Measurements from ENCODE around the gene RAMP2. TPM values are rescaled to one million over a fixed set of nuclear protein-coding genes. Genes with fewer than 3 reads are reported as not detected.
A peak's percentile ranks its signal among the peaks of the same experiment; 100 is the strongest.
"Not testable (repeated sequence)": the region's sequence is repeated elsewhere in the genome, so short reads cannot be mapped to it uniquely, and the experiment has no call there.

Gene RAMP2
- total RNA-seq, 4 donors from 2014 or later = 6.1 to 88.0 (median 23.4) TPM

DNA sequence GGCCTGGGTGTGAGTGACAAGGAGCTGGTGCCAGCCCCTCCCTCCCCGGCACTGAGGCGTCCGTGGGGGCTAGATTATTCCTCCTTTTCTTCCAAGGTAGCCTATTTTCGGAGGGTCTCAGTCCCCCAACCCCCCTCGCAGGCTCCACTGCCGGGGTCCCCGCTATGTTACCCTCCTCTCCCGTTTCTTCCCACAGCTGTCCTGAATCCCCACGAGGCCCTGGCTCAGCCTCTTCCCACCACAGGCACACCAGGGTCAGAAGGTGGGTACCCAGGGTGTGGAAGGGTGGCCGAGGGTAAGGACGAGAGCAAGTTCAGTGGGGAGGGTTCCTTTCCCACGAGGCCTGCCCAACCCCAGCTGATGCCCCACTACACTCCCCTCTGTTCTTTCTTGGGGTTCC, 611 bp downstream of the RAMP2 start:
- in situ Hi-C loops (cut with MboI; ENCODE audit: low pct_ligation_motif_present in 1 of 4, low pct_unique_long_range_greater_than_20kb in 1 of 4, low sequenced_read_pairs in 3 of 4) (no loop called here), intact Hi-C loops (cut with DNase I; ENCODE audit: low total_unique reads) (loop anchor here (5.0 to 10.0 kb wide), 2 partner anchors 39 to 177 kb away; no protein-coding TSS in a partner anchor)
- TF ChIP-seq POLR2A (IDR thresholded peaks at IDR 0.05) (no peak), POLR2AphosphoS5 (IDR thresholded peaks at IDR 0.05) (no peak), EP300 (IDR thresholded peaks at IDR 0.05; ENCODE audit: low read depth) (no peak)
- TF ChIP-seq, protein P1, sequence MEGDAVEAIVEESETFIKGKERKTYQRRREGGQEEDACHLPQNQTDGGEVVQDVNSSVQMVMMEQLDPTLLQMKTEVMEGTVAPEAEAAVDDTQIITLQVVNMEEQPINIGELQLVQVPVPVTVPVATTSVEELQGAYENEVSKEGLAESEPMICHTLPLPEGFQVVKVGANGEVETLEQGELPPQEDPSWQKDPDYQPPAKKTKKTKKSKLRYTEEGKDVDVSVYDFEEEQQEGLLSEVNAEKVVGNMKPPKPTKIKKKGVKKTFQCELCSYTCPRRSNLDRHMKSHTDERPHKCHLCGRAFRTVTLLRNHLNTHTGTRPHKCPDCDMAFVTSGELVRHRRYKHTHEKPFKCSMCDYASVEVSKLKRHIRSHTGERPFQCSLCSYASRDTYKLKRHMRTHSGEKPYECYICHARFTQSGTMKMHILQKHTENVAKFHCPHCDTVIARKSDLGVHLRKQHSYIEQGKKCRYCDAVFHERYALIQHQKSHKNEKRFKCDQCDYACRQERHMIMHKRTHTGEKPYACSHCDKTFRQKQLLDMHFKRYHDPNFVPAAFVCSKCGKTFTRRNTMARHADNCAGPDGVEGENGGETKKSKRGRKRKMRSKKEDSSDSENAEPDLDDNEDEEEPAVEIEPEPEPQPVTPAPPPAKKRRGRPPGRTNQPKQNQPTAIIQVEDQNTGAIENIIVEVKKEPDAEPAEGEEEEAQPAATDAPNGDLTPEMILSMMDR (IDR thresholded peaks at IDR 0.05) = no peak
- Histone ChIP-seq H3K27me3 (peaks cover 30% of the 10 kb centered on the region), H3K27ac (peak overlapping the region; percentile 21 to 55 (median 44)), H3K4me3 (peak overlapping the region; percentile 32 to 62 (median 46)), H3K36me3 (no peaks in the 10 kb centered on the region), H3K4me1 (peaks cover 8 to 22% (median 14%) of the 10 kb centered on the region in 4 donors), H3K9me3 (no peaks in the 10 kb centered on the region)
- DNase-seq = no peak
- 57% methylated on average over 12 of the region's 12 CpGs; no CpG with 5 or more reads in 1 of the 2 donors for WGBS, 2 donors (ENCODE audit: low coverage in 1 of 2)

DNA sequence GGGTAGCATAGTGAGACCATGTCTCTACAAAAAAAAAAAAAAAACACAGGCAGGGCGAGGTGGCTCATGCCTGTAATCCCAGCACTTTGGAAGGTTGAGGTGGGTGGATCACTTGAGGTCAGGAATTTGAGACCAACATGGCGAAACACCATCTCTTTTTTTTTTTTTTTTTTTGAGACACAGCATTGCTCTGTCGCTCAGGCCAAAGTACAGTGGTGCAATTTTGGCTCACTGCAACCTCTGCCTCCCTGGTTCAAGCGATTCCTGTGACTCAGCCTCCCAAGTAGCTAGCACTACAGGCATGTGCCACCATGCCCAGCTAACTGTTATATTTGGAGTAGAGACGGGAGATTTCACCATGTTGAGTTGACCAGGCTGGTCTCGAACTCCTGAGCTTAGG, 5.1 kb downstream of the RAMP2 start:
- peaks cover 5 to 11% (median 8%) of the 10 kb centered on the region in 4 donors for H3K4me1 ChIP-seq
- TF ChIP-seq, protein P1 (IDR thresholded peaks at IDR 0.05) = no peak
- no peak for TF ChIP-seq POLR2A (IDR thresholded peaks at IDR 0.05)
- TF ChIP-seq POLR2AphosphoS5 (IDR thresholded peaks at IDR 0.05) = no peak
- no peak for TF ChIP-seq EP300 (IDR thresholded peaks at IDR 0.05; ENCODE audit: low read depth)
- no peak for DNase-seq
- no peak overlapping the region for H3K27ac ChIP-seq
- H3K4me3 ChIP-seq = no peak overlapping the region
- in situ Hi-C loops (cut with MboI; ENCODE audit: low pct_ligation_motif_present in 1 of 4, low pct_unique_long_range_greater_than_20kb in 1 of 4, low sequenced_read_pairs in 3 of 4) = no loop called here
- H3K36me3 ChIP-seq = no peaks in the 10 kb centered on the region
- peaks cover 14% of the 10 kb centered on the region for H3K27me3 ChIP-seq
- 82% methylated on average over 6 of the region's 6 CpGs; no CpG with 5 or more reads in 1 of the 2 donors for WGBS, 2 donors (ENCODE audit: low coverage in 1 of 2)
- intact Hi-C loops (cut with DNase I; ENCODE audit: low total_unique reads) = loop anchor here (10.0 kb wide), 1 partner anchor 181 kb away; no protein-coding TSS in a partner anchor
- no peaks in the 10 kb centered on the region for H3K9me3 ChIP-seq

- Histone ChIP-seq H3K9me3 (no peaks in the 10 kb centered on the region), H3K36me3 (no peaks in the 10 kb centered on the region), H3K27ac (no peak overlapping the region), H3K4me3 (no peak overlapping the region), H3K27me3 (peaks cover under 1% of the 10 kb centered on the region), H3K4me1 (peaks cover 0 to 4% (median 2%) of the 10 kb centered on the region in 4 donors)
- in situ Hi-C loops (cut with MboI; ENCODE audit: low pct_ligation_motif_present in 1 of 4, low pct_unique_long_range_greater_than_20kb in 1 of 4, low sequenced_read_pairs in 3 of 4) (no loop called here), intact Hi-C loops (cut with DNase I; ENCODE audit: low total_unique reads) (loop anchor here (10.0 kb wide), 1 partner anchor 183 kb away; no protein-coding TSS in a partner anchor)
- no peak for TF ChIP-seq POLR2A (IDR thresholded peaks at IDR 0.05)
- TF ChIP-seq POLR2AphosphoS5 (IDR thresholded peaks at IDR 0.05) = no peak
- TF ChIP-seq, protein P1 (IDR thresholded peaks at IDR 0.05) = no peak
- DNase-seq = no peak
Measured at GRCh38 chr17:42767512-42767911, 6.5 kb downstream of the RAMP2 start.

DNA sequence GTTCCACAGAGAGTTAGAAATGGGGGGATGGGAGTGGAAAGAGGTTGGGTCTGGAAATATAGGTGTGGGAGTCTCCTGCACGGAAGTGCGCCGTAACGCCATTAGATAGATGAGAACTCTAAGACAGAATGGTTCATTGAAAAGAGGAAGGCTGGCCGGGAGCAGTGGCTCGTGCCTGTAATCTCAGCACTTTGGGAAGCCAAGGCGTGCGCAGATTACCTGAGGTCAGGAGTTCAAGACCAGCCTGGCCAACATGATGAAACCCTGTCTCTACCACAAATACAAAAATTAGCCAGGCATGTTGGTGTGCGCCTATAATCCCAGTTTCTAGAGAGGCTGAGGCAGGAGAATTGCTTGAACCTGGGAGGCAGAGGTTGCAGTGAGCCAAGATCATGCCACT, 7.0 kb downstream of the RAMP2 start:
- intact Hi-C loops (cut with DNase I; ENCODE audit: low total_unique reads) = loop anchor here (10.0 kb wide), 1 partner anchor 183 kb away; no protein-coding TSS in a partner anchor
- H3K4me3 ChIP-seq; in situ Hi-C loops (cut with MboI; ENCODE audit: low pct_ligation_motif_present in 1 of 4, low pct_unique_long_range_greater_than_20kb in 1 of 4, low sequenced_read_pairs in 3 of 4): not testable (repeated sequence)

GRCh38 chr17:42769964-42770363, 8.9 kb downstream of the RAMP2 start:
- in situ Hi-C loops (cut with MboI; ENCODE audit: low pct_ligation_motif_present in 1 of 4, low pct_unique_long_range_greater_than_20kb in 1 of 4, low sequenced_read_pairs in 3 of 4); H3K27ac ChIP-seq; H3K4me3 ChIP-seq; H3K9me3 ChIP-seq; H3K36me3 ChIP-seq; DNase-seq; H3K27me3 ChIP-seq: not testable (repeated sequence)
- H3K4me1 ChIP-seq = peaks cover 3 to 19% (median 14%) of the 10 kb centered on the region in 4 donors
- WGBS, 2 donors (ENCODE audit: low coverage in 1 of 2) = 77% methylated on average over 10 of the region's 10 CpGs
- intact Hi-C loops (cut with DNase I; ENCODE audit: low total_unique reads) = loop anchor here (5.0 to 10.0 kb wide), 2 partner anchors 185 to 983 kb away; partner anchors contain the start of gene JUP

More for the DNA sequence above, 7.0 kb downstream of the RAMP2 start:
- WGBS, 2 donors (ENCODE audit: low coverage in 1 of 2) = 76 to 85% methylated on average over 4 to 9 of the region's 9 CpGs
- H3K27me3 ChIP-seq, H3K36me3 ChIP-seq, DNase-seq, H3K27ac ChIP-seq, H3K9me3 ChIP-seq, H3K4me1 ChIP-seq: not testable (repeated sequence)
